Body of pancreas (tissue), 4 donors: ENCODE results near the gene MYCL. TPM values are rescaled to one million over a fixed set of nuclear protein-coding genes. Genes with fewer than 3 reads are reported as not detected.

Experiments
- ATAC-seq: fragments of 150-250 bp; one replicate; pipeline ENCODE4 v1.9.1; 2016
- DNase-seq, 4 donors: peaks; one replicate each; pipeline ENCODE4 v3.0.0-alpha.2; 2019
- H3K27ac ChIP-seq, 4 donors: fragments of 200-600 bp; sonication (generic); 1 replicate in 3 of 4; 2 replicates in 1 of 4; pipeline versions ENCODE4 v1.5.1 to v1.6.1; 2016 to 2019; ENCODE audit warnings: mild to moderate bottlenecking in 1 of 4, mixed read lengths in 1 of 4, moderate library complexity in 1 of 4
- H3K27me3 ChIP-seq, 2 donors: fragments of 200-600 bp; sonication (generic); one replicate each; pipeline ENCODE4 v1.6.0; 2016; ENCODE audit warnings: mild to moderate bottlenecking in 1 of 2
- H3K36me3 ChIP-seq, 2 donors: fragments of 200-600 bp; sonication (generic); replicated peaks in 1 of 2; 2 replicates each; pipeline ENCODE4 v1.5.1; 2016; ENCODE audit warnings: low read depth in 2 of 2; ENCODE audit not compliant: insufficient read depth in 1 of 2
- H3K4me1 ChIP-seq: fragments of 200-600 bp; sonication (generic); one replicate; pipeline ENCODE4 v1.6.0; 2016
- H3K4me3 ChIP-seq, 2 donors: fragments of 200-600 bp; sonication (generic); 1 replicate in 1 of 2; 2 replicates in 1 of 2; pipeline ENCODE4 v1.5.1; 2016 to 2019
- H3K9me3 ChIP-seq, 3 donors: fragments of 200-600 bp; sonication (generic); 1 replicate in 2 of 3; 2 replicates in 1 of 3; pipeline ENCODE4 v1.5.1; 2016
- POLR2A ChIP-seq, 3 donors: fragments of 450-650 bp; IDR thresholded peaks; one replicate each; pipeline ENCODE4 v1.6.1; 2016; ENCODE audit warnings: antibody characterized with exemption in 3 of 3, mild to moderate bottlenecking in 2 of 3
- WGBS, 2 donors: methylation state at CpG; one replicate each; pipeline ENCODE4 v1.1.5; 2017; 5-methylcytosine and 5-hydroxymethylcytosine counted together
- intact Hi-C: fragments of 100-400 bp; cut with DNase I; formaldehyde crosslinking; loops from one replicate; pipeline ENCODE4 v1.15.1; 2023
- total RNA-seq, 2 donors: library from RNA; depleted of rRNA; stranded (reverse); fragments of >200 nt; gene quantifications; one replicate each; pipeline ENCODE4 v1.1.0, GENCODE V29; 2016
- TF ChIP-seq, protein P1 (sequence below), 7 experiments: fragments of 450-650 bp in 4 of 7; fragments of 200-600 bp in 3 of 7; sonication (generic) in 3 of 7; IDR thresholded peaks; one replicate each; pipeline ENCODE4 v1.5.1; 2016 to 2019; ENCODE audit warnings: antibody characterized with exemption in 7 of 7

MYCL gene, protein sequence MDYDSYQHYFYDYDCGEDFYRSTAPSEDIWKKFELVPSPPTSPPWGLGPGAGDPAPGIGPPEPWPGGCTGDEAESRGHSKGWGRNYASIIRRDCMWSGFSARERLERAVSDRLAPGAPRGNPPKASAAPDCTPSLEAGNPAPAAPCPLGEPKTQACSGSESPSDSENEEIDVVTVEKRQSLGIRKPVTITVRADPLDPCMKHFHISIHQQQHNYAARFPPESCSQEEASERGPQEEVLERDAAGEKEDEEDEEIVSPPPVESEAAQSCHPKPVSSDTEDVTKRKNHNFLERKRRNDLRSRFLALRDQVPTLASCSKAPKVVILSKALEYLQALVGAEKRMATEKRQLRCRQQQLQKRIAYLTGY
- total RNA-seq = 10 to 100 TPM; 28.3 to 33.0 TPM

DNA sequence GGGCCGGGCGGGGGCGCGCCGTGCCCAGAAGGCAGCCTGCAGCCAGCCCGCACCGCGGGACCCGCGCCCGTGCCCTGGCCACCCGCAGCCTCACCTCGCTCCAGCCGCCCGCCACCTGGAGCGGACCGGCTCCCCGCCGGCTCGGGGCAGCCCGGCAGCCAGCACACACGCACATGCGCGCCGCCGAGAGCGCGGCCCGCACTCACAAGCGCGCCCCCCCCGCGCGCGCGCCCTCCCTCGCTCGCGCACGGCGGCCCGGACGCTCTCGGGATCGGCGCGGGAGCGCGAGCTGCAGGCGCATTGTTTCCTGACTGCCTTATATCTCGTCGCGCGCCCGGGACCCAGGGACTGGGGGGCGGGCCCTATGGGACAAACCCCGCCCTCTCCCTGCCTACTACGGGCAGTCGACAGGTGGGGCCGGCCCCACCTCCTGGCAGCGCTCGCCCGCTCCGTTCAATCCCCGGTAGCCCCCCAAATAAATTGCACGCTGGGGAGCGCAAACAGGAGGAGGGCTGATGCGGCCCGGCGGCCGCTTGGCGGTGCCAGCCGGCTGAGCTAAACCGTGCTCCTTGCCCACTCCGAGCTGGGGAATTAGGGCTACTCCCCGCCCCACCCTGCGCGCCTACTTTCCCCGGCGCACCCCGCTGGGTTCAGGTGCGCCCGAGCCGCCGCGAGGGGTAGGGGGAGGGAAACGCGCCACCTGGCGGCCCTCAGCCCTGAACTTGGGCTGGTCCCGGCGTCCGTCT lies at the start of gene MYCL:
MYCL (minus strand) TSS at position 204 of the 746 bp plus-strand sequence. CDS start 483 bp downstream, outside the sequence.
- H3K4me1 ChIP-seq = peaks cover 37% of the 10 kb centered on the region
- DNase-seq (peak; percentile 94 to 98 (median 95)), ATAC-seq (peak; percentile 89)
- no peaks in the 10 kb centered on the region for H3K27me3 ChIP-seq
- WGBS, 2 donors = 0% methylated on average over 23 to 43 of the region's 92 CpGs
- H3K27ac ChIP-seq = peak within 1 kb of the TSS; percentile 39 to 79 (median 78)
- intact Hi-C loops = no loop called here
- peak; percentile 78 to 84 (median 79) for TF ChIP-seq POLR2A (IDR thresholded peaks at IDR 0.05)
- TF ChIP-seq, protein P1, sequence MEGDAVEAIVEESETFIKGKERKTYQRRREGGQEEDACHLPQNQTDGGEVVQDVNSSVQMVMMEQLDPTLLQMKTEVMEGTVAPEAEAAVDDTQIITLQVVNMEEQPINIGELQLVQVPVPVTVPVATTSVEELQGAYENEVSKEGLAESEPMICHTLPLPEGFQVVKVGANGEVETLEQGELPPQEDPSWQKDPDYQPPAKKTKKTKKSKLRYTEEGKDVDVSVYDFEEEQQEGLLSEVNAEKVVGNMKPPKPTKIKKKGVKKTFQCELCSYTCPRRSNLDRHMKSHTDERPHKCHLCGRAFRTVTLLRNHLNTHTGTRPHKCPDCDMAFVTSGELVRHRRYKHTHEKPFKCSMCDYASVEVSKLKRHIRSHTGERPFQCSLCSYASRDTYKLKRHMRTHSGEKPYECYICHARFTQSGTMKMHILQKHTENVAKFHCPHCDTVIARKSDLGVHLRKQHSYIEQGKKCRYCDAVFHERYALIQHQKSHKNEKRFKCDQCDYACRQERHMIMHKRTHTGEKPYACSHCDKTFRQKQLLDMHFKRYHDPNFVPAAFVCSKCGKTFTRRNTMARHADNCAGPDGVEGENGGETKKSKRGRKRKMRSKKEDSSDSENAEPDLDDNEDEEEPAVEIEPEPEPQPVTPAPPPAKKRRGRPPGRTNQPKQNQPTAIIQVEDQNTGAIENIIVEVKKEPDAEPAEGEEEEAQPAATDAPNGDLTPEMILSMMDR (IDR thresholded peaks at IDR 0.05) = peak; percentile 71 to 95 (median 87)
- H3K36me3 ChIP-seq = no peaks in the 10 kb centered on the region
- H3K9me3 ChIP-seq = no peaks in the 10 kb centered on the region
- H3K4me3 ChIP-seq = peak within 1 kb of the TSS; percentile 74 to 77

DNA sequence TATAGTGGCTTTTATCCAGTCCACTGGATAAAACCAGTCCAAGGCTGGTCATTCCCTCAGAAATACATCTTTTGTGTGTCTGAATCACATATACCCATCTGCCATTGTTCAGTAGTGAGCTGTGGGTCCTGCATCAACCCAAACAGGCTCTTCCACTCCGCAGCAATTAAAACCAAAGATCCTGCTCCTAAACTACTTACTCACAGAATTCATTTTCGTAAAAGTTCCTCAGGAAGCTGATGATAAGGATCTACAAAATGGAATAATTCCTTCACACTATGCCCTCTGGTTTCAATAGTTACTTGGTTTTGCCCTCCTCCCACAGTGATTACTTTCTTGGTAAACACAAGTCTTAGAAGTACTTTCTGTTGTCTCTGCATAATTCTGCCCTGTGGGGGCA lies 48.2 kb upstream of the MYCL start:
- WGBS, 2 donors = 86 to 87% methylated on average over 2 of the region's 2 CpGs
- DNase-seq (no peak), ATAC-seq (no peak)
- Histone ChIP-seq H3K4me3 (no peak overlapping the region), H3K9me3 (no peaks in the 10 kb centered on the region), H3K27me3 (no peaks in the 10 kb centered on the region), H3K4me1 (peaks cover 4% of the 10 kb centered on the region), H3K36me3 (no peaks in the 10 kb centered on the region), H3K27ac (no peak overlapping the region)
- TF ChIP-seq POLR2A (IDR thresholded peaks at IDR 0.05) = no peak
- TF ChIP-seq, protein P1 (IDR thresholded peaks at IDR 0.05) = no peak
- intact Hi-C loops = no loop called here

DNA sequence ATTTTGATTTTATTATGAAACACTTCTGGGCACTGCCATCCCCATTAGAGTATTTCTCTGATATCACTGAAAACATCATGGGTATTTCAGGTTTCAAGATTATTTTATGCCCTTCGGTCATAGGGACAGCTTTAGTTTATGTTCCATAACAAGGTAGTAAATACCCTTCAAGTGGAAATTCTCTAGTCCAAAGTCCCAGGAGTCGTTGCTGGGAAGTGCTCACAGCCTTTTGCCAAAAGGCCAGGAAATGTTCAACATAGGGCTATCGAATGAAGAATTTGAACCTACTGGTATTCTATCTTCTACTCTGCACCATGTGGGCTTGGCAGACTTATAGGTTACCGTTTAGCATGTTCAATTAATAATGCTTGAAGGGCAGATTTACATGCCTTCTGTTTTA lies 45.5 kb upstream of the MYCL start:
- intact Hi-C loops = no loop called here
- ATAC-seq (no peak), DNase-seq (no peak)
- no peak overlapping the region for H3K27ac ChIP-seq
- TF ChIP-seq, protein P1 (IDR thresholded peaks at IDR 0.05) = no peak
- TF ChIP-seq POLR2A (IDR thresholded peaks at IDR 0.05) = no peak
- WGBS, 2 donors = 61 to 62% methylated on average over 4 of the region's 4 CpGs
- no peaks in the 10 kb centered on the region for H3K36me3 ChIP-seq
- H3K9me3 ChIP-seq = no peaks in the 10 kb centered on the region
- no peaks in the 10 kb centered on the region for H3K4me1 ChIP-seq
- H3K27me3 ChIP-seq = no peaks in the 10 kb centered on the region
- H3K4me3 ChIP-seq = no peak overlapping the region

DNA sequence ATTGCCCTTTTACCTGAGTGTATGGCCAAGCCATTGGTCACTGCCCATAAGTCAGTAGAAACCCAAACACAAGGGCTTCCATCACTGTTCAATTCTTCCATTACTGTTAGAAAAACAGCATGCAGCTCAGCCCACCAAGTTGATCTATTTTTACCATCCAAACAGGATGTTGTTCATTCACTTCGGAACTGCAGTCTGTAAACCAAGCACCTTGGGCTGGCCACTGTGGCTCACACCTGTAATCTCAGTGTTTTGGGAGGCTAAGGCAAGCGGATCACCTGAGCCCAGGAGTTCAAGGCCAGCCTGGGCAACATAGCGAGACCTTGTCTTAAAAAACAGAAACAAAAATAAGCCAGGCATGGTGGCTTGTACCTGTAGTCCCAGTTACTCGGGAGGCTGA lies 44.5 kb upstream of the MYCL start:
- 72 to 76% methylated on average over 4 of the region's 4 CpGs for WGBS, 2 donors
- no peak for DNase-seq
- TF ChIP-seq POLR2A (IDR thresholded peaks at IDR 0.05) = no peak
- TF ChIP-seq, protein P1 (IDR thresholded peaks at IDR 0.05) = no peak
- no peaks in the 10 kb centered on the region for H3K9me3 ChIP-seq
- intact Hi-C loops = no loop called here
- no peak overlapping the region for H3K27ac ChIP-seq
- no peak for ATAC-seq
- H3K27me3 ChIP-seq = no peaks in the 10 kb centered on the region
- H3K4me1 ChIP-seq = no peaks in the 10 kb centered on the region
- no peak overlapping the region for H3K4me3 ChIP-seq
- H3K36me3 ChIP-seq = no peaks in the 10 kb centered on the region
